Measurements from ENCODE around the gene ANKZF1. TPM values are rescaled to one million over a fixed set of nuclear protein-coding genes. Genes with fewer than 3 reads are reported as not detected.

ANKZF1 gene
- total RNA-seq, 1 experiment from 2014 or later = 51.5 TPM

GRCh38 chr2:219249203-219249980 lies 19.8 kb downstream of the ANKZF1 start:
- ChIA-PET CTCF (interaction anchor here (0.6 to 2.6 kb wide), 12 partner anchors 10 to 258 kb away, joined by 3 to 25 read pairs (median 4); partner anchors contain the start of genes DNAJB2 and ZFAND2B), POLR2A (interaction anchor here (0.5 to 1.5 kb wide), 12 partner anchors 19 to 249 kb away, joined by 3 to 12 read pairs (median 6); partner anchors contain the start of genes ABCB6, CNPPD1, DNAJB2 and DNPEP)
- peaks cover 18% of the 10 kb centered on the region for H3K36me3 Mint-ChIP-seq (ENCODE audit: insufficient read depth, unreplicated experiment)
- intact Hi-C loops (cut with micrococcal nuclease; ENCODE audit: unreplicated experiment) = loop anchor here (1.0 to 2.0 kb wide), 5 partner anchors 20 to 89 kb away; partner anchors contain the start of genes ABCB6, ANKZF1, ATG9A and DNAJB2
- H3K9me3 ChIP-seq = no peaks in the 10 kb centered on the region
- DNase-seq = peak; percentile 93 to 94
- H3K27me3 Mint-ChIP-seq (ENCODE audit: insufficient read depth, unreplicated experiment) = no peaks in the 10 kb centered on the region
- TF ChIP-seq CTCF (IDR thresholded peaks at IDR 0.05; ENCODE audit: insufficient read depth in 1 of 2, low read depth in 1 of 2, low read length in 1 of 2, severe bottlenecking in 1 of 2, unreplicated experiment in 1 of 2) = no peak
- peaks cover 39% of the 10 kb centered on the region for H3K4me1 ChIP-seq
- H3K27me3 ChIP-seq (replicated peaks; ENCODE audit: control insufficient read depth, insufficient read depth, low read length) = no peaks in the 10 kb centered on the region
- no peak overlapping the region for H3K4me3 ChIP-seq (ENCODE audit: low read depth, low read length)
- H3K9me3 Mint-ChIP-seq (ENCODE audit: unreplicated experiment) = no peaks in the 10 kb centered on the region
- H3K36me3 ChIP-seq (ENCODE audit: control insufficient read depth, insufficient read depth, low read length) = no peaks in the 10 kb centered on the region; the same call in 1 of the 2 replicates
- no TSS peak for BruUV-seq (replicated peaks)
- peak overlapping the region; percentile 20 for H3K4me3 Mint-ChIP-seq (ENCODE audit: unreplicated experiment)
- peak overlapping the region; percentile 55 for H3K27ac Mint-ChIP-seq (ENCODE audit: unreplicated experiment)
- peaks cover 30% of the 10 kb centered on the region for H3K4me1 Mint-ChIP-seq (ENCODE audit: low read depth, unreplicated experiment)

DNA sequence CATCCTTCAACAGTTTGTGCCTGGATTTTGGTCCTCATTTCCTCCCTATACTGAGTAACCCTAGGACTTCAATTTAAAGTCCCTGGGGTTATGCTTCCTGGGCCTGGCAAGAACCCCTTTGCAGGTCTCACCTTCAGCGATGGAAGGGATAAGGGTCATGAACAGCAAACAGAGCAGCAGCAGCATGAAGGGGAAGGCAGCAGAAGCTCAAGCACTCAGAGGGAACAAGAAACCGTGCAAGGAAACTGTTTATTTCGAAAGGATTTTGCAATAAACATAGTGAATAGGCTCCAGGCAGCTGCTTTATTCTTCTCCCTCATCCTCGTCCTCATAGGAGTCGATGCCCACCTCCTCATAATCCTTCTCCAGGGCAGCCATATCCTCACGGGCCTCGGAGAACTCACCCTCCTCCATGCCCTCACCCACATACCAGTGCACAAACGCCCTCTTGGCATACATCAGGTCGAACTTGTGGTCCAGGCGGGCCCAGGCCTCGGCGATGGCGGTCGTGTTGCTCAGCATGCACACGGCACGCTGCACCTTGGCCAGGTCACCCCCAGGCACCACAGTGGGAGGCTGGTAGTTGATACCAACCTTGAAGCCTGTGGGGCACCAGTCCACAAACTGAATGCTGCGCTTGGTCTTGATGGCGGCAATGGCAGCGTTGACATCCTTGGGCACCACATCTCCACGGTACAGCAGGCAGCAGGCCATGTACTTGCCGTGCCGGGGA lies 20.6 kb downstream of the ANKZF1 start:
- intact Hi-C loops (cut with micrococcal nuclease; ENCODE audit: unreplicated experiment) = no loop called here
- Histone ChIP-seq H3K36me3 (ENCODE audit: control insufficient read depth, insufficient read depth, low read length) (no peaks in the 10 kb centered on the region; the same call in 1 of the 2 replicates), H3K9me3 (no peaks in the 10 kb centered on the region), H3K27me3 (replicated peaks; ENCODE audit: control insufficient read depth, insufficient read depth, low read length) (no peaks in the 10 kb centered on the region), H3K4me1 (peaks cover 39% of the 10 kb centered on the region), H3K4me3 (ENCODE audit: low read depth, low read length) (no peak overlapping the region)
- Mint-ChIP-seq H3K36me3 (ENCODE audit: insufficient read depth, unreplicated experiment) (peaks cover 15% of the 10 kb centered on the region), H3K27ac (ENCODE audit: unreplicated experiment) (peak overlapping the region; percentile 55), H3K27me3 (ENCODE audit: insufficient read depth, unreplicated experiment) (peaks cover 4% of the 10 kb centered on the region), H3K4me1 (ENCODE audit: low read depth, unreplicated experiment) (peaks cover 37% of the 10 kb centered on the region), H3K9me3 (ENCODE audit: unreplicated experiment) (no peaks in the 10 kb centered on the region), H3K4me3 (ENCODE audit: unreplicated experiment) (no peak overlapping the region)
- no TSS peak for BruUV-seq (replicated peaks)
- TF ChIP-seq CTCF (IDR thresholded peaks at IDR 0.05; ENCODE audit: insufficient read depth in 1 of 2, low read depth in 1 of 2, low read length in 1 of 2, severe bottlenecking in 1 of 2, unreplicated experiment in 1 of 2) = no peak
- ChIA-PET POLR2A (interaction anchor here (1.3 to 1.5 kb wide), 4 partner anchors 24 to 74 kb away, joined by 4 to 12 read pairs (median 5); partner anchors contain the start of genes CNPPD1 and DNAJB2), CTCF (interaction anchor here (0.6 to 2.6 kb wide), 9 partner anchors 13 to 192 kb away, joined by 3 to 25 read pairs (median 4); partner anchors contain the start of genes DNAJB2 and ZFAND2B)
- DNase-seq = no peak

- Mint-ChIP-seq H3K27ac (ENCODE audit: unreplicated experiment) (no peak overlapping the region), H3K4me3 (ENCODE audit: unreplicated experiment) (no peak overlapping the region), H3K36me3 (ENCODE audit: insufficient read depth, unreplicated experiment) (peaks cover 8% of the 10 kb centered on the region), H3K27me3 (ENCODE audit: insufficient read depth, unreplicated experiment) (peaks cover 4% of the 10 kb centered on the region), H3K9me3 (ENCODE audit: unreplicated experiment) (no peaks in the 10 kb centered on the region), H3K4me1 (ENCODE audit: low read depth, unreplicated experiment) (peaks cover 37% of the 10 kb centered on the region)
- intact Hi-C loops (cut with micrococcal nuclease; ENCODE audit: unreplicated experiment) = no loop called here
- H3K27me3 ChIP-seq (replicated peaks; ENCODE audit: control insufficient read depth, insufficient read depth, low read length) = no peaks in the 10 kb centered on the region
- POLR2A ChIA-PET = interaction anchor here (0.6 kb wide), 1 partner anchor 136 kb away, joined by 3 read pairs; the partner anchor contains the start of gene DNPEP
- H3K4me3 ChIP-seq (ENCODE audit: low read depth, low read length) = no peak overlapping the region
- CTCF ChIA-PET = interaction anchor here (0.9 kb wide), 1 partner anchor 23 kb away, joined by 5 read pairs; no protein-coding TSS in a partner anchor
- no peaks in the 10 kb centered on the region; the same call in 1 of the 2 replicates for H3K36me3 ChIP-seq (ENCODE audit: control insufficient read depth, insufficient read depth, low read length)
- BruUV-seq (replicated peaks) = no TSS peak
- TF ChIP-seq CTCF (IDR thresholded peaks at IDR 0.05; ENCODE audit: insufficient read depth in 1 of 2, low read depth in 1 of 2, low read length in 1 of 2, severe bottlenecking in 1 of 2, unreplicated experiment in 1 of 2) = no peak
- no peaks in the 10 kb centered on the region for H3K9me3 ChIP-seq
- peaks cover 31% of the 10 kb centered on the region for H3K4me1 ChIP-seq
- DNase-seq = no peak
These were observed 22.1 kb downstream of the ANKZF1 start for GRCh38 chr2:219251656-219252055.
